ENCODE data around the gene CCDC71L.

- TF ChIP-seq POLR2A (IDR thresholded peaks at IDR 0.05) (no peak), CTCF (IDR thresholded peaks at IDR 0.05) (no peak)
These were observed 42.5 kb downstream of the CCDC71L start for GRCh38 chr7:106618480-106618879.

Measured in tibial nerve (tissue), 3 donors.